ENCODE data around the gene CNGA3. TPM values are rescaled to one million over a fixed set of nuclear protein-coding genes. Genes with fewer than 3 reads are reported as not detected.
"Not testable (repeated sequence)": the region's sequence is repeated elsewhere in the genome, so short reads cannot be mapped to it uniquely, and the experiment has no call there.

Gene CNGA3
- total RNA-seq, 2 donors from 2014 or later: 1.1 TPM; not detected in 1

DNA sequence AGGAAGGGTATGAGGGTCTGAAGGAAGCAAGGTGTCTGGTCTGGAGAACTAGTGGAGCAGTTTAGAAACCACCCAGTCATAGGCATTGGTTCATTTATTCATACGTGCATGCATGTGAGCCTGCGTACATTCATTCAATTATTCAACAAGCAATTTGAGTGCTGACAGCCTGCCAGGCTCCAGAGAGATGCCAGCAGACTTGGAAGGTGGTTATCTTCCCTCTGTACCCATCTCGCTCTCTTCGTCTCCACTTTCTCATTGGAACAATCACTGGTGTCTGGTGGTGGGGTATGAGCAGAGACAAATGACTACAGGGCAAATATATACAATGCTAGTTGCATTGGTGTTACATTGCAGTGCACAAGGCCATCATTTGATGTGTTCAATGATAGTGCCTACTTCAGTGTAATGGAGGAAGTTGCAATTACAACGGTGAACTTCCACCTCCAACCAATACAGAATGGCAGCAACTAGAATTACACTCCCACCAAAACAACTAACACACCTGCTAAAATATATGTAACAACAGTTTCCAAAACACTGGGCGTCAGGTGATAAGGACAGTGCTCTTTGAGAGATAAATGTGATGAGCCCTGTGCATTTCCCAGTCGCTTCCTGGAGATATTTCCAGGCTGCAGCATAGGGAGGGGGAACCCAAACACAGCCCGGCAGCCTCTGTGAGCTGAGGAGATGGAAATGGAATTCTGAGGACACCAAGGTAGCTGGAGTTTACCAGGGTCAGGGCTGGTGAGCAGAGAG is 32.6 kb upstream of the CNGA3 start:
- Histone ChIP-seq H3K4me3 (no peak overlapping the region), H3K27me3 (replicated peaks; ENCODE audit: insufficient read depth) (no peaks in the 10 kb centered on the region), H3K27ac (no peak overlapping the region), H3K9me3 (no peaks in the 10 kb centered on the region), H3K4me1 (replicated peaks) (no peaks in the 10 kb centered on the region), H3K36me3 (no peaks in the 10 kb centered on the region)
- TF ChIP-seq POLR2A (IDR thresholded peaks at IDR 0.05): no peak
- DNase-seq (ENCODE audit: low spot score): no peak
- 90% methylated on average over 8 of the region's 8 CpGs for WGBS
- intact Hi-C loops (cut with DNase I): no loop called here

DNA sequence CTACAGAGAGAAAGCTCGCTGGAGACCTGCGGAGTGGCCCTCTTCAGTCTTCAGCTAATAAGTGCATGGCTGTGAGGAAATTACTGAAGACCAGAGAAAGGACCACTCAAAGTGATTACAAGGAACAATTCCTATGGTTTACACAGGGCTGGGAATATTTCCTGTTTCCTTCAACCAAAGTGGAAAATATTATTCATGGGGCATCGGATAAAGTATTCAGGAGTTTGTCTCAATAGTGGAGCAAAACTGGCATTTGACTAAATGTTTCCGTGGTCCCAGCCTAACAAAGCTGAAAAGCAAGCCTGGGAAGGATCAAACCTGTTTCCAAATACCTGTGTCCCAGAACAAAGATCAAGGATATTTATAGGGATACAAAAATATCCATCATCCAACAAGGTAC is 32.0 kb upstream of the CNGA3 start:
- H3K27me3 ChIP-seq (replicated peaks; ENCODE audit: insufficient read depth): no peaks in the 10 kb centered on the region
- no peaks in the 10 kb centered on the region for H3K36me3 ChIP-seq
- no peak overlapping the region for H3K27ac ChIP-seq
- no peaks in the 10 kb centered on the region for H3K9me3 ChIP-seq
- TF ChIP-seq POLR2AphosphoS5 (IDR thresholded peaks at IDR 0.05): no peak
- TF ChIP-seq, protein P1, sequence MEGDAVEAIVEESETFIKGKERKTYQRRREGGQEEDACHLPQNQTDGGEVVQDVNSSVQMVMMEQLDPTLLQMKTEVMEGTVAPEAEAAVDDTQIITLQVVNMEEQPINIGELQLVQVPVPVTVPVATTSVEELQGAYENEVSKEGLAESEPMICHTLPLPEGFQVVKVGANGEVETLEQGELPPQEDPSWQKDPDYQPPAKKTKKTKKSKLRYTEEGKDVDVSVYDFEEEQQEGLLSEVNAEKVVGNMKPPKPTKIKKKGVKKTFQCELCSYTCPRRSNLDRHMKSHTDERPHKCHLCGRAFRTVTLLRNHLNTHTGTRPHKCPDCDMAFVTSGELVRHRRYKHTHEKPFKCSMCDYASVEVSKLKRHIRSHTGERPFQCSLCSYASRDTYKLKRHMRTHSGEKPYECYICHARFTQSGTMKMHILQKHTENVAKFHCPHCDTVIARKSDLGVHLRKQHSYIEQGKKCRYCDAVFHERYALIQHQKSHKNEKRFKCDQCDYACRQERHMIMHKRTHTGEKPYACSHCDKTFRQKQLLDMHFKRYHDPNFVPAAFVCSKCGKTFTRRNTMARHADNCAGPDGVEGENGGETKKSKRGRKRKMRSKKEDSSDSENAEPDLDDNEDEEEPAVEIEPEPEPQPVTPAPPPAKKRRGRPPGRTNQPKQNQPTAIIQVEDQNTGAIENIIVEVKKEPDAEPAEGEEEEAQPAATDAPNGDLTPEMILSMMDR (IDR thresholded peaks at IDR 0.05): no peak
- TF ChIP-seq POLR2A (IDR thresholded peaks at IDR 0.05): no peak
- no peak overlapping the region for H3K4me3 ChIP-seq
- intact Hi-C loops (cut with DNase I): no loop called here
- no peak for DNase-seq (ENCODE audit: low spot score)
- 85% methylated on average over 4 of the region's 4 CpGs for WGBS
- no peaks in the 10 kb centered on the region for H3K4me1 ChIP-seq (replicated peaks)

DNA sequence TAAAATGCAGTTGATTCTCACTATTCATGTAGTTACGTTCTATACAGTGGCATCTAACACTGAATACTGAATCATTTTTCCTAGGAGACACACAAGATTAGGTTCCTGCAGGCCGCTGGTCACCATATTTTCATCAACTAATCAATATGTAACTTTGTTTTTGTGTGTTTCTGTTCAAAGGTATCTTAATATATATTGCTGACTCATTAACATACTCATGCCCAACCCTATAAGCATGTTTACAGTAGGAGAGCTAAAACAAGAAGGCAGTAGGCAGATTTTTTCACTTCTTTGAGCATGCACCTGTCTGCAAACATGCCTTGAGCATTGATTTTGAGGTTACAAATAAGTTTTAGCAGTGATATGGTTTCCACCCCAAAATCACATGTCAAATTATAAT is 30.3 kb upstream of the CNGA3 start:
- Histone ChIP-seq H3K4me1 (replicated peaks) (no peaks in the 10 kb centered on the region), H3K4me3 (no peak overlapping the region), H3K36me3 (no peaks in the 10 kb centered on the region), H3K9me3 (no peaks in the 10 kb centered on the region), H3K27ac (no peak overlapping the region), H3K27me3 (replicated peaks; ENCODE audit: insufficient read depth) (no peaks in the 10 kb centered on the region)
- no peak for DNase-seq (ENCODE audit: low spot score)
- TF ChIP-seq, protein P1 (IDR thresholded peaks at IDR 0.05): no peak
- no peak for TF ChIP-seq POLR2A (IDR thresholded peaks at IDR 0.05)
- no peak for TF ChIP-seq POLR2AphosphoS5 (IDR thresholded peaks at IDR 0.05)
- intact Hi-C loops (cut with DNase I): no loop called here
- 90% methylated on average over 2 of the region's 2 CpGs for WGBS

DNA sequence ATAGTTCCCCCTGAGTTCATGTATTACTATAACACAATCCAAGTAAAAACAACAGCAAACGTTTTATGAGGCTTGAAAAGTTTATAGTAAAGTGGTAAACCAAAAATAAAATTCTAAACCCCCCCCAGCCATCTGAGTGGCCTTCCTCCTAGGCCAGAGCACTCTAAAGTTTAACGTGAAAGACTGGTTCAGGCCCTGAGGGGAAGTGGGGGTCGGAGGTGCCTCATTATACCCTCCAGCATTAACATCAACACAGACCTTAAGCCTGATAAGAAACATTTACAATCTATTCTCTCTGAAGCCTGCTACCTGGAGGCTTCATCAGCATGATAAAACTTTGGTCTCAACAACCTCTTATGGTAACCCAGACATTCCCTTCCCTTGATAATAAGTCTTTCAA is 29.0 kb upstream of the CNGA3 start:
- H3K27ac ChIP-seq: no peak overlapping the region
- no peak for DNase-seq (ENCODE audit: low spot score)
- no peaks in the 10 kb centered on the region for H3K36me3 ChIP-seq
- H3K27me3 ChIP-seq (replicated peaks; ENCODE audit: insufficient read depth): no peaks in the 10 kb centered on the region
- TF ChIP-seq, protein P1 (IDR thresholded peaks at IDR 0.05): no peak
- no peak for TF ChIP-seq POLR2A (IDR thresholded peaks at IDR 0.05)
- TF ChIP-seq POLR2AphosphoS5 (IDR thresholded peaks at IDR 0.05): no peak
- H3K4me3 ChIP-seq: no peak overlapping the region
- no peaks in the 10 kb centered on the region for H3K9me3 ChIP-seq
- WGBS: 33% methylated on average over 3 of the region's 3 CpGs
- no peaks in the 10 kb centered on the region for H3K4me1 ChIP-seq (replicated peaks)
- intact Hi-C loops (cut with DNase I): no loop called here

DNA sequence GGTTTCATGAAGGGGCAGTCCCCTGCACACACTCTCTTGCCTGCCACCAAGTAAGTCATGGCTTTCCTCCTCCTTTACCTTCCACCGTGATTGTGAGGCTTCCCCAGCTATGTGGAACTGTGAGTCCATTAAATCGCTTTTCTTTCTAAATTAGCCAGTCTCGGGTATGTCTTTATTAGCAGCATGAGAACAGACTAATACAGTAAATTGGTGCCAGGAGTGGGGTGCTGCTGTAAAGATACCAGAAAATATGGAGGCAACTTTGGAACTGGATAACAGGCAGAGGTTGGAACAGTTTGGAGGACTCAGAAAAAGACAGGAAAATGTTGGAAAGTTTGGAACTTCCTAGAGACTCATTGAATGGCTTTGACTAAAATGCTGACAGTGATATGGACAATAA is 26.1 kb upstream of the CNGA3 start:
- H3K27me3 ChIP-seq (replicated peaks; ENCODE audit: insufficient read depth); H3K9me3 ChIP-seq; DNase-seq (ENCODE audit: low spot score); H3K4me3 ChIP-seq; H3K4me1 ChIP-seq (replicated peaks); H3K36me3 ChIP-seq; H3K27ac ChIP-seq; intact Hi-C loops (cut with DNase I): not testable (repeated sequence)
- WGBS: 100% methylated on average over 3 of the region's 3 CpGs

DNA sequence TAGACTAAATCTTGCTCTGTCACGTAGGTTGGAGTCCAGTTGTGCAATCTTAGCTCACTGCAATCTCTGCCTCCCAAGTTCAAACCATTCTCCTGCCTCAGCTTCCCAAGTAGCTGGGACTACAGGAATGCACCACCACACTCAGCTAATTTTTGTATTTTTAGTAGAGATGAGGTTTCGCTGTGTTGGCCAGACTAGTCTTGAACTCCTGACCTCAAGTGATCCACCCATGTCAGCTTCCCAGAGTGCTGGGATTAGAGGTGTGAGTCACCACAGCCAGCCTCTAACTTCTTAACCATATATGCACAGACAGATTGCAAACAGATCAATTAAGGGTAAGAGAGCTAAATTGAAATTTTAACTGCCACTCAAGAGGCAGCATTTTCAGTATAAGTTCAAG is 22.1 kb upstream of the CNGA3 start:
- Histone ChIP-seq H3K36me3 (no peaks in the 10 kb centered on the region), H3K4me1 (replicated peaks) (no peaks in the 10 kb centered on the region), H3K27ac (no peak overlapping the region), H3K9me3 (no peaks in the 10 kb centered on the region), H3K4me3 (no peak overlapping the region), H3K27me3 (replicated peaks; ENCODE audit: insufficient read depth) (no peaks in the 10 kb centered on the region)
- TF ChIP-seq, protein P1 (IDR thresholded peaks at IDR 0.05): no peak
- TF ChIP-seq POLR2A (IDR thresholded peaks at IDR 0.05) (no peak), POLR2AphosphoS5 (IDR thresholded peaks at IDR 0.05) (no peak)
- intact Hi-C loops (cut with DNase I): no loop called here
- no peak for DNase-seq (ENCODE audit: low spot score)
- WGBS: 86% methylated on average over 2 of the region's 2 CpGs

Measured in prostate gland (tissue), 2 donors.